PC-3 (cell line): ENCODE measurements around the gene GNAT2. TPM values are rescaled to one million over a fixed set of nuclear protein-coding genes. Genes with fewer than 3 reads are reported as not detected.

Experiments used
- ATAC-seq: fragments of 200-7000 bp; cut with Tn5 transposase; 2 replicates; pipeline ENCODE4 v1.9.1; 2020; ENCODE audit warnings: mild to moderate bottlenecking, moderate library complexity
- Bru-seq: library from RNA; stranded (reverse); fragments of 400-500 nt; gene quantifications from one replicate; lab custom pipeline; 2021; lab: Mats Ljungman, UMichigan
- BruChase-seq, 2 experiments: library from RNA; stranded (reverse); fragments of 400-500 nt; gene quantifications; one replicate each; lab custom pipeline; 2021; lab: Mats Ljungman, UMichigan
- BruUV-seq: library from RNA; stranded (reverse); fragments of 400-500 nt; replicated peaks from 2 replicates; lab custom pipeline; 2021; lab: Mats Ljungman, UMichigan
- CTCF ChIA-PET: fragments of 300-600 bp; sonication (Branson Sonifier 250); formaldehyde crosslinking; loops from one replicate; lab custom pipeline; 2022; ENCODE audit warnings: antibody characterized with exemption; lab: Charles Lee
- POLR2A ChIA-PET: fragments of 300-600 bp; sonication (Branson Sonifier 250); formaldehyde crosslinking; loops from one replicate; lab custom pipeline; 2022; ENCODE audit warnings: antibody characterized with exemption; ENCODE audit not compliant: unreplicated experiment; lab: Charles Lee
- DNase-seq: peaks from one replicate; pipeline ENCODE4 v3.0.0-alpha.2; 2015
- H2AFZ ChIP-seq: fragments of 300-600 bp; sonication (generic); 2 replicates; pipeline ENCODE4 v1.6.0; 2016; ENCODE audit warnings: antibody characterized with exemption, low read length
- H3F3A ChIP-seq: fragments of 300-600 bp; sonication (generic); one replicate; pipeline ENCODE4 v1.6.0; 2017; ENCODE audit warnings: antibody characterized with exemption, low read length, control low read depth, mild to moderate bottlenecking; ENCODE audit not compliant: unreplicated experiment
- H3K27ac ChIP-seq: fragments of 300-600 bp; sonication (generic); 2 replicates; pipeline ENCODE4 v1.5.1; 2016; ENCODE audit warnings: mild to moderate bottlenecking, low read length
- H3K27me3 ChIP-seq: fragments of 300-600 bp; sonication (generic); 2 replicates; pipeline ENCODE4 v1.6.1; 2016; ENCODE audit warnings: low read length, mixed read lengths
- H3K36me3 ChIP-seq: fragments of 300-600 bp; sonication (generic); 2 replicates; pipeline ENCODE4 v1.6.1; 2016; ENCODE audit warnings: low read depth, mixed run types, low read length, mixed read lengths
- H3K4me1 ChIP-seq: fragments of 300-600 bp; sonication (generic); 2 replicates; pipeline ENCODE4 v1.5.1; 2016; ENCODE audit warnings: low read length; ENCODE audit not compliant: insufficient read depth
- H3K4me2 ChIP-seq: fragments of 300-600 bp; sonication (generic); 2 replicates; pipeline ENCODE4 v1.6.0; 2016; ENCODE audit warnings: low read length
- H3K4me3 ChIP-seq: fragments of 300-600 bp; sonication (generic); 2 replicates; pipeline ENCODE4 v1.5.1; 2016; ENCODE audit warnings: mild to moderate bottlenecking, low read length, mixed read lengths
- H3K79me2 ChIP-seq: fragments of 300-600 bp; sonication (generic); 2 replicates; pipeline ENCODE4 v1.6.1; 2017; ENCODE audit warnings: low read length, mixed read lengths
- H3K9ac ChIP-seq: fragments of 300-600 bp; sonication (generic); 2 replicates; pipeline ENCODE4 v1.6.0; 2016; ENCODE audit warnings: mild to moderate bottlenecking, low read length
- H3K9me2 ChIP-seq: fragments of 300-600 bp; sonication (generic); replicated peaks from 2 replicates; pipeline ENCODE4 v1.6.1; 2016; ENCODE audit warnings: mixed run types, low read length, mixed read lengths
- H3K9me3 ChIP-seq: fragments of 300-600 bp; sonication (generic); 2 replicates; pipeline ENCODE4 v1.6.1; 2016; ENCODE audit warnings: low read length, mixed read lengths
- H4K20me1 ChIP-seq: fragments of 300-600 bp; sonication (generic); 2 replicates; pipeline ENCODE4 v1.6.1; 2016; ENCODE audit warnings: low read length, mixed read lengths
- CTCF ChIP-seq: fragments of 300-600 bp; sonication (generic); conservative IDR thresholded peaks from 2 replicates; pipeline ENCODE4 v1.5.1; 2017; ENCODE audit warnings: antibody characterized with exemption, low read depth, mild to moderate bottlenecking, low read length
- EZH2 ChIP-seq: fragments of 300-600 bp; sonication (generic); IDR thresholded peaks from one replicate; pipeline ENCODE4 v1.6.1; 2017; ENCODE audit warnings: antibody characterized with exemption, mild to moderate bottlenecking, low read length; ENCODE audit not compliant: unreplicated experiment
- EZH2phosphoT487 ChIP-seq: fragments of 300-600 bp; sonication (generic); IDR thresholded peaks from 2 replicates; pipeline ENCODE4 v1.6.1; 2018; ENCODE audit warnings: mild to moderate bottlenecking, antibody characterized with exemption, low read length, borderline replicate concordance
- intact Hi-C: fragments of 100-400 bp; cut with micrococcal nuclease; formaldehyde crosslinking; loops from 2 replicates; pipeline ENCODE4 v1.9.0; 2023
- long read RNA-seq: library from polyadenylated mRNA; unstranded; transcript quantifications from one replicate; pipeline ENCODE4 v2.0.0, GENCODE V29; 2021; ENCODE audit not compliant: unreplicated experiment
- total RNA-seq: library from RNA; depleted of rRNA; stranded (reverse); fragments of >200 nt; gene quantifications from 2 replicates; pipeline ENCODE4 v1.2.3, GENCODE V29; 2014; rRNA removed

Gene GNAT2
- total RNA-seq (0.29 and 0.69 TPM in 2 replicates), Bru-seq, nascent RNA (percentile 22 among the genes with signal in this experiment), BruChase-seq, experiment 1, labeled RNA remaining after a 6-hour chase (percentile 19 among the genes with signal in this experiment), BruChase-seq, experiment 2, labeled RNA remaining after a 2-hour chase (percentile 15 among the genes with signal in this experiment)
- long read RNA-seq, partial matches to known transcripts = 0 of 4 reads
- long read RNA-seq, other reads (novel, unspliced or antisense) = 4 of 4 reads

GRCh38 chr1:109619576-109620400, at the start of gene GNAT2, which contains the start of gene AMPD2:
Gene GNAT2 (minus strand): TSS chr1:109619616. CDS start chr1:109612870, 6,746 bp downstream.
Gene AMPD2 (plus strand): TSS chr1:109619837. CDS start chr1:109621176, 1,339 bp downstream.
- H3K4me1 ChIP-seq = peaks cover 24% of the 10 kb centered on the region
- H3K4me3 ChIP-seq = peak within 1 kb of the TSS; percentile 95
- peak within 1 kb of the TSS; percentile 99 for H3K4me2 ChIP-seq
- no peaks in the 10 kb centered on the region for H3F3A ChIP-seq
- DNase-seq (peak; percentile 67), ATAC-seq (peak; percentile 42)
- TSS peak; percentile 79 for BruUV-seq
- H3K36me3 ChIP-seq = no peaks in the 10 kb centered on the region
- H3K9me2 ChIP-seq = no peaks in the 10 kb centered on the region
- intact Hi-C loops = loop anchor here (1.0 kb wide), 1 partner anchor 71 kb away; the partner anchor contains the start of gene GNAI3
- peak within 1 kb of the TSS; percentile 88 for H3K9ac ChIP-seq
- no peaks in the 10 kb centered on the region for H3K27me3 ChIP-seq
- peak within 1 kb of the TSS; percentile 58 for H3K27ac ChIP-seq
- peaks cover 52% of the 10 kb centered on the region for H3K79me2 ChIP-seq
- ChIA-PET CTCF (interaction anchor here (0.6 to 1.5 kb wide), 7 partner anchors 11 to 365 kb away, joined by 3 to 5 read pairs (median 4); partner anchors contain the start of genes AHCYL1 and GNAI3), POLR2A (interaction anchor here (0.5 to 2.0 kb wide), 4 partner anchors 30 to 349 kb away, joined by 4 to 7 read pairs (median 4); partner anchors contain the start of gene GNAI3)
- H2AFZ ChIP-seq = peak within 1 kb of the TSS; percentile 94
- no peaks in the 10 kb centered on the region for H3K9me3 ChIP-seq
- H4K20me1 ChIP-seq = peaks cover 9% of the 10 kb centered on the region
- TF ChIP-seq EZH2 (no peak), EZH2phosphoT487 (no peak), CTCF (no peak)

- POLR2A ChIA-PET = no interaction called here
- intact Hi-C loops = no loop called here
- Histone ChIP-seq H3K27ac (no peak overlapping the region), H3K9me3 (no peaks in the 10 kb centered on the region), H3K4me2 (peak overlapping the region; percentile 75), H3K4me3 (peak overlapping the region; percentile 64), H2AFZ (peak overlapping the region; percentile 69), H3F3A (no peaks in the 10 kb centered on the region), H3K79me2 (no peaks in the 10 kb centered on the region), H3K4me1 (peaks cover 28% of the 10 kb centered on the region), H3K9ac (peak overlapping the region; percentile 4; the same call in 1 of the 2 replicates), H4K20me1 (no peaks in the 10 kb centered on the region), H3K9me2 (no peaks in the 10 kb centered on the region), H3K27me3 (no peaks in the 10 kb centered on the region), H3K36me3 (no peaks in the 10 kb centered on the region)
- CTCF ChIA-PET = no interaction called here
- DNase-seq = no peak
- peak; percentile 20 for ATAC-seq
- TSS peak; percentile 30 for BruUV-seq
- TF ChIP-seq EZH2 (no peak), EZH2phosphoT487 (no peak), CTCF (no peak)
Observed at GRCh38 chr1:109668123-109668775, 48.8 kb upstream of the GNAT2 start.
